Uterus (tissue), 2 donors: Measurements from ENCODE around the gene VAT1L.

Source experiments
- POLR2A ChIP-seq, 2 donors: fragments of 450-650 bp; IDR thresholded peaks; one replicate each; pipeline ENCODE4 v1.6.1; 2016; ENCODE audit warnings: antibody characterized with exemption in 2 of 2, mild to moderate bottlenecking in 1 of 2, moderate library complexity in 1 of 2
- TF ChIP-seq, protein P1 (sequence below), 4 experiments: fragments of 200-600 bp in 2 of 4; fragments of 450-650 bp in 2 of 4; sonication (generic) in 2 of 4; IDR thresholded peaks; one replicate each; pipeline ENCODE4 v1.5.1; 2016 to 2019; ENCODE audit warnings: antibody characterized with exemption in 4 of 4, mild to moderate bottlenecking in 2 of 4, moderate library complexity in 1 of 4

DNA sequence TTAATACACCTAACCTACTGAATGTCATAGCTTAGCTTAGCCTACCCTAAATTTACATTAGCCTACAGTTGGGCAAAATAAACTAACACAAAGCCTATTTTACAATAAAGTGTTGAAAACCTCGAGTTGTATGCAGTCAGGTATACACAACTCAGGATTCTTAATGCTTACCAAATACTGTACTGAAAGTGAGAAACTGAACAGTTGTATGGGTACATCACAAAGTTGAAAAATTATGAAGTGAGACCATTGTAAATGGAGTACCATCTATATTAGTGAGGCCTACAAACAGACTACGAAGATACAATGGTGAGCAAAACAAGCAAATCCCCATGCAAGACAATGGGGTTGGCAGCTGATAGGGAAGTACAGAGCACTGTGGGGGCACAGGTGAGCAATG, 79.7 kb downstream of the VAT1L start:
- TF ChIP-seq, protein P1, sequence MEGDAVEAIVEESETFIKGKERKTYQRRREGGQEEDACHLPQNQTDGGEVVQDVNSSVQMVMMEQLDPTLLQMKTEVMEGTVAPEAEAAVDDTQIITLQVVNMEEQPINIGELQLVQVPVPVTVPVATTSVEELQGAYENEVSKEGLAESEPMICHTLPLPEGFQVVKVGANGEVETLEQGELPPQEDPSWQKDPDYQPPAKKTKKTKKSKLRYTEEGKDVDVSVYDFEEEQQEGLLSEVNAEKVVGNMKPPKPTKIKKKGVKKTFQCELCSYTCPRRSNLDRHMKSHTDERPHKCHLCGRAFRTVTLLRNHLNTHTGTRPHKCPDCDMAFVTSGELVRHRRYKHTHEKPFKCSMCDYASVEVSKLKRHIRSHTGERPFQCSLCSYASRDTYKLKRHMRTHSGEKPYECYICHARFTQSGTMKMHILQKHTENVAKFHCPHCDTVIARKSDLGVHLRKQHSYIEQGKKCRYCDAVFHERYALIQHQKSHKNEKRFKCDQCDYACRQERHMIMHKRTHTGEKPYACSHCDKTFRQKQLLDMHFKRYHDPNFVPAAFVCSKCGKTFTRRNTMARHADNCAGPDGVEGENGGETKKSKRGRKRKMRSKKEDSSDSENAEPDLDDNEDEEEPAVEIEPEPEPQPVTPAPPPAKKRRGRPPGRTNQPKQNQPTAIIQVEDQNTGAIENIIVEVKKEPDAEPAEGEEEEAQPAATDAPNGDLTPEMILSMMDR (IDR thresholded peaks at IDR 0.05) = no peak
- TF ChIP-seq POLR2A (IDR thresholded peaks at IDR 0.05) = no peak
